ENCODE measurements around the gene NNAT. TPM values are rescaled to one million over a fixed set of nuclear protein-coding genes. Genes with fewer than 3 reads are reported as not detected.

The NNAT gene
- total RNA-seq, 1 experiment from 2014 or later = not detected

DNA sequence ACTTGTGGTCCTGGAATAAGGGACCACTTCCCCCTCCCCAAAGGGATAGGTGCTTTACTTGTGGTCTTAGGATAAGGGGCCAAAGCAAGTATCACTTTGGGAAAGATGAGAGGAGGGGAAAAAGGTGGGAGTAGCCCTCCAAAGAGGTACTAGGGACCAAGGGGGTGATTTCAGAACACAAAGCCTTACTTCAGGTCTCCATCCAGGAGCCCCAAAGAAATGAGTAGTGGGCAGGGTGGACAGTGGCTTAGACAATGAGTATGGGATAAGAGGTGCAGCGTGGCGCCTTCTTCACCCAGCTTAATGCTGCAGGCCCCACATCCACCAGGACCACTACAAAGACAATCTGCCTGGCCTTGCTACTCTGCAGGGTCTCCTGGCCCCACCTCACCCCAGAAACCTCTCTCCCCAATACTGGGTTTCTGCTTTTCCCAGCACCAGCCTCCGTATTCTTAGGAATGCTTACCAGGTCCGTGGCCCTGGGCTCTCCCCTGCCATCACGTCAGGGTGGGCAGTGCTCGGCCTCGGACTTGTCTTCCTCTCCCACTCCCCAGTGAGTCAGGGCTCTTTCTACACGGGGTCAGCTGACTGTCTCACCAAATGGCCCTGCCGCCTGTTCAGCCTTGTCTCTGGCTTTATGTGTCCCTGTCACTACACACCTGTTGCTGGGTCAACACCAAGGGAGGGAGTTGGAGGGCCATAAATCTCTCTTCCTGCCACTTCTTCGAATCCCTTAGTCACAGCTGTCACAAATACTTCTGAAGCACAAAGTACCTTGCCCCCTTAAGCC, 3.1 kb downstream of the NNAT start:
- DNase-seq (ENCODE audit: low read depth) = no peak

DNA sequence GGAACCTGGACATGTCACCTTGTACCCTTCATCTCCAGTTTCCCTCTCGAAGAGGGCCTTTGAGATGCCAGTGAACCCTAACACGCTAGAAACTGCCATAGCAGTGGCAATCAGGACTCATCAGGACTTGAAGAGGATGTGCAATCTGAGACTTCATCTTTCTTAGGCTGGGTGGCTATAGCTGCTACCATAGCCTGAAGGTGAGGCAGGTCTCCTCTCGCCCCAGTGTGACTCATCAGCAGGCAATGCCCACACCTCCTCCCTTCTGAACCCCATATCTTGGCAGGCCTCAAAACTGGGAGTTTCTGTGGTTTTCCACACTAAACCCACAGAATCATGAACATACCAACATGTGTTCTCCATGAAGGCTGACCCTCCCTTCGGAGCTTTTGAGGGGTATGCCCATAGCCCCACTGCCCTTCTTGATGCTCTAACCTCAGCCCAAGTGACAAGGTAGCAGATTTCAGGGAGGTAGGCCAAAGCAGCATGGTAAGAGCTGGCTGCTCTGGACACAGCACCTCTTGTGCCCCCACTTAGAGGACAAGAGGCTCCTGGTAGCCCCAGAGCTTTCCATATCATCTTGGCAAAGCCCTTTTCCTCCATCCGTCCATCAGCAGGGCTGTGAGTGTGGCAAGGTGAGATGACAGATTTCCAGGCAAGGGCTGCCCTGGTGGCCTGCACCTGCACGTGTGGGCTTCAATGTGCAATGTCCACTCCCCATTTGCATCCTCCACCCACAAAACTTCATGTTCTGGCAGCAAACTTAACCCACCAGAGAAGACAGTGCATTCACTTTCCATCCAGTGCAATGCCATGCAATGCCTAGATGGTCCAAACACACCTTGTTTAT, 4.0 kb downstream of the NNAT start:
- DNase-seq (ENCODE audit: low read depth) = peak; percentile 93

DNA sequence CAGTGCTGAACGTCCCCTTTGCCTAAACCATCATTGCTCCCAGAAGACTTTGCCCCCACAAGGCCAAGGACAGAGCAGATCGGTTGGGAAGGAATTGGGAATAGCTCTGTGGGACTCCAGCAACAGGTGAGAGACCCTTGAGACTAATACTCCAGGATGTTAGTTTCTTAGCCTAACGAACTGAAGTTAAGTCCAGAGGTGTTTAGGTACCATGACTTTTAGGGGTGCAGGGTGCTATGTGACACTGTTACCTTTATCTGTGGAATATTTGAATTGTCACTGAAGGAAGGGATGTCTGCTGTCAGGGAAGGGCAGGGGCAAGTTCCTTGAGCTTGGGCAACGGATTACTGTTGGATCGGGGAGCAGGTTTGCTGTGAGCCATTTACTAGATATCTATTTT, 4.8 kb downstream of the NNAT start:
- no peak for DNase-seq (ENCODE audit: low read depth)

DNA sequence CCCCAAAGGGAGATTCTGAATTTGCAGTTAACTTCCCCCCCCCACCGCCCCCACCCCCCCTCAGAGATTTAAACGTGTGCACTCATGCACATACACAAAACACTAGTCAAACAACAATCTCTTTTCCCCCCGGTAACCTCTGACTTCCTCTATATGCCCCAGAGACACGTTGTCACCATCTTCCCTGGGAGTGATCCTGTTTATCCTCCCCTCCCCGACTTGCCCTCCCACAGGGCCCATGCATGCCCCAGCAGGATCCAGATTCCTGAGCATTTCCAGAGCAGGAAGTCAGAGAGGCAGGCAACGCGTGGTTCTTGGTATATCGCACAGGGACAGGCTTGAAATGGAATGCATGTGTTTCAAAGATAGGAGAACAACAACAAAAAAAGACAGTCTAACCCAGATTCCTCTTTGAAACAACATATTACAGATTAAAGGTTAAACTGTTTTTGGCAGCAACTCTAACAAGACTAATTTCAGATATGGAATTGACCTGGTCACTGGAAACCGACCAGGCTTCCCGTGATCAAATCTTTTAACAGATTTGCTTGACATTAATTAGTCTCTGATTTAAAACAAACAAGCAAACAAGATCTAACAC, 5.3 kb downstream of the NNAT start:
- peak; percentile 69 for DNase-seq (ENCODE audit: low read depth)

DNA sequence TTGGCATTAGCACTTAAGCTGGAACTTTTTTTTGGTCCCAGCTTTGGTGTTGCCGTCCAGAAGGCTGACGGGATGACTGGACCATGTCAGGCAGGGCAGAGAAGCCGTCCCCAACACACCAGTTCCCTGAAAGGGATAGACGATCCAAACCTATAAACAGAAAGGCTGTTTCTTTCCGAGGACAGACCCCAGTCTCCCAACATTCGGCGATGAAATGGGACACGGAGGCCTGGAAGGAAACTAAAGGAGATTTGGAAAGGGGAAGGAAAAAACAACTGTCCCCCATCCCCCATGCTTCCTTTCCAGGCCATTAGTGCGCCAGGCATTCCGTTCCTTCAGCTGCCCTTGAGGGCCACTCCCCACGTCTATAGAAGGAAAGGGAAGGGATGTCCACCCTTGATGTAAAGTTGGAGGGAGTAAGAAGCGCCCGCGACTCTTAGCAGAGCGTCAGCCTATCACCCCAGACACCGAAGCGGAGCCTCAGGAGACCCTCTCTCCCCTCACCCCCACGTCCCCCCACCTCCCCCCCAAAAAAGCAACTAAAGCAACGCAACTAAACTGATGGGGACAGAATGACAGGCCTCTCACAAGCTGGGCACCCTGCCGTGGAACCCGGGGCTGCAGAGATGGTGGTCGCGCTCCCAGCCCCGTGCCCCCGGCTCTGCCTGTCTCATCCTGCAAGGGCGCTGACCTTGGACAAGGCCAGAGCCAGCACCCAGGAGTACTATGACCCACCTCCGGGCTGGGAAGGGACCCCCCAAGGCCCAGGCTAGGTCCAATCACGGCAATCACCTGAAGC, 6.0 kb downstream of the NNAT start:
- peak; percentile 50 for DNase-seq (ENCODE audit: low read depth)

DNA sequence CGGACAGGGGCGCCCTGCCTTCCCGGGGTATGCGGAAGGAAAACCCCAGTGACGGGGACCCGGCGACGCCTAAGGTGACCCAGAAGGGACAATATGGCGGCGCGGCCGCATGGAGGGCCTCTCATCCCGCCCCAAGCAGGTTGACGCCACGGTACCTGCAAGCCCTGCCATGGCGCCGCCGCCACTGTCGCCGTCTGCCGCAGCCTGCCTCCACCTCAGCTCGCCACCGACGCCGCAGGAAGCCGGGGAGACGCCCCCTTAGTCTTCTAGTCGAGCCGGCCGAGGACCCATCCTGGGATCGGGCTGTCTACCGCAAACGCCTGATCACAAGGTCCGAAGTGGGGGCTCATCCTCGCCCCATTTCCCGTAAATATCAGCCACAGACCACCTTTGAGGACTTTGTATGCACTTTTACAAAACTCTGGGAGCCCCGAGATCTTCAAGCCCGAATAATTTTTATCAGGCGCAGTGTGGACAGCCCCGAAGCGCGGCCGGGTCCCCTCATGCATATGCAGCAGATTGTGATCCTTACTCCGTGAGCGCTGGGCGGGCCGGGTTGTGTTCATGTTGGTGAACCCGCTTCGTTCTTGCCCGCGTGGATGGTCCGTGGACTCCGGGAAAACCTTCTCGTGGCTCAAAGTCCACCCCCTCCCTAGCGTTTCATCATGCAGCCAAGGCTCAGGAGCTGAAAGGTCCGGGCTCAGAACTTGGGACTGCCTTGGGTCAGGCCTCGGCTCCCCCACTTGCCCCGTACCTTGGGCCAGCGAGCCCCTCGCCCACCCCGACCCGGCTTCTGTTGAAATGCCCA, 6.8 kb downstream of the NNAT start, which contains the start of gene BLCAP:
BLCAP (minus strand) TSS at position 239 of the 808 bp plus-strand sequence. CDS start 8,702 bp downstream, outside the sequence.
- DNase-seq (ENCODE audit: low read depth) = peak; percentile 91

DNA sequence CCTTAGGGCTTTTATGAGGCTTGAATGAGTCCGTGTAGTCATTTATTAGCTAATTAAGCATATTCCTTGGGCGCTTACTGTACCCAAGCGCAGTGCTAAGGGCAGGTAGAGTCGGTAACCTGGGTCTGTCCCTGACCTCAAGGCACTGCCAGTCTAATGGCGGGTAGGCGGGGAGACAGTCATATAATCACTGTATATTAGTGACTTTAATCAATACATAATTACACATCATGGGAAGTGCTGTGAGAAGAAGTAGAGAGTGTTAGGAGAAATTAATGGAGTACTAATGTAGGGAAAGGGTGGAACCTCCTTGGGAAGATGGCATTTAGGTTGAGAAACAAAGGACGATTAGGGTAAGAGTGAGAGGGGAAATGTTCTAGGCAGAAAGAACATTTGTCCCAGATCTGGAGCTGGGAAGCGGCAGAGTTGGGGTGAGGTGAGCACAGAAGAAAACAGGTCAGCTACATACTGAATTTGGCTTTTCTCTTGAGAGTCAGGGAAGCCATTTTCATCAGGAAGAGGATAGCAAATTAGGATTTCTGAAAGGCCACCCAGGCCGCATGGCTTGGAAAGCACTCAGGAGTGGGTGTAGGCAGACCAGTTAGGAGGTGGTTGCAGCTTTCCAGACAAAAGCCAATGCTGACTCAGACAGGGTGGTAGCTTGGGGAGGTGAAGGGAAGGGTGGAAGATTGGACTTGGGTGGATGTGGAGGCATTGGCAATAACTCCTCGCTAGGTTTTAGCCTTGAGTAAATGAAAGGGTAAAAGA, 7.6 kb downstream of the NNAT start:
- DNase-seq (ENCODE audit: low read depth) = no peak

DNA sequence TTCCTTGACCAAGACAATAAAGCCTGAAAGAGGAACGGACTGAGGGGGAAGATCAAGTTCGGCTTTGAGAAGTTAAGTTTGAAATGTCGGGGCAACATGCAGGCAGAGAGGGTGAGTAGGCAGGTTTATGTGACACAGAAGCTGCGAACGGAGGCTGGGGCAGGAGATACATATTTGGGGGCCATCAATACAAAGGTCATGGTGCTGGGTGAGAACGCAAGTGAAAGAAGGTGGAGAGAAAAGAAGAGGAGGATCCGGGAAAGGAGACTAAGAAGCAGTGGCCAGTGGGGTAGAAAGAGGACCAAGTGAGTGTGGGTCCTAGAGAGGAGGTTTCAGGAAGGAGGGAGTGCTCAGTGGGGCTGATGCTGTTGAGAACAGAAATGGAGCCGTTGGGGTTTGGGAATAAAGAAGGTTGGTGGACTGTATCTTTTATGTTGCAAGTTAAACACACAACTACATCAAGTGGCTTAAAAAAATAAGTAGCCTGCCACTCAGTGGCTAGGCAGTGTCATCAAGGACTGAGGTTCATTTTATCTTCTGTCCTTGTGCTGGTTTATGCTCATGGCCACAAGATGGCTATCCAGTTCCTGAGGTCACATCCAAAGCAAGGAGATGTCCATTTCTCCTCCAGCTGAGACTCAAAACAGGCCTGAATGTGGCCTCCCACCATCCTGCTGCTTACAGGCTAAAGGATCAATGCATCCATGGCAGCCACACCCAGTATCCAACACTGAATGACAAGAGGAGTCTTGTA, 8.3 kb downstream of the NNAT start:
- DNase-seq (ENCODE audit: low read depth) = peak; percentile 50

DNA sequence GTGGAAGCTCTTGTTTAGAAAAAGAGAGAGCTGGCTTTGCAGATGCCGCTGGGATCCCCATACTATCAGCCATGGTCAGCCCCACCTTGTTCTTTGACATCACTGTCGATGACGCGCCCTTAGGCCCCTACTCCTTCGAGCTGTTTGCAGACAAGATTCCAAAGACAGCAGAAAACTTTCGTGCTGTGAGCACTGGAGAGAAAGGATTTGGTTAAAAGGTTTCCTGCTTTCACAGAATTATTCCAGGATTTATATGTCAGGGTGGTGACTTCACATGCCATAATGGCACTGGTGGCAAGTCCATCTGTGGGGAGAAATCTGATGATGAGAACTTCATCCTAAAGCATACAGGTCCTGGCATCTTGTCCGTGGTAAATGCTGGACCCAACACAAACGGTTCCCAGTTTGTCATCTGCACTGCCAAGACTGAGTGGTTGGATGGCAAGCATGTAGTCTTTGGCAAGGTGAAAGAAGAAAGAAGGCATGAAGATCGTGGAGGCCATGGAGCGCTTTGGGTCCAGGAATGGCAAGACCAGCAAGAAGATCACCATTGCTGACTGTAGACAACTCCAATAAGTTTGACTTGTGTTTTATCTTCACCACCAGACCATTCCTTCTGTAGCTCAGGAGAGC, 9.0 kb downstream of the NNAT start:
- DNase-seq (ENCODE audit: low read depth) = no peak

DNA sequence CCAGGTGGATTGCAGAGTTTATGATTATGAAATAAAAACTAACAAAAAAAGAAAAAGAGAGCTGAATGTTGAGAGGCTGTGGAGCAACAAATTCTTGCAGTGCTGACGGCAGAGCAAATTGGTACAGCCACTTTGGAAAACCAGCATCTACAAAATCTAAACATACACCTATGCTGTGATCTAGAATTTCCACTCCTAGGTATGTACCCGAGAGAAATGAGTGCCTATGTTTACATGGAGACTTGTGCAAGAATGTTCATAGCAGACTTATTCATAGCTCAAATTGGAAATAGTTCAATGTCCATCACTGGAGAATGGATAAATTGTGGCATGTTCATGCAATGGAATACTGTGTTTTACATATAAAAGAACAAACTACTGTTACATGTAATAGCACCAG, 9.6 kb downstream of the NNAT start:
- DNase-seq (ENCODE audit: low read depth) = no peak

DNA sequence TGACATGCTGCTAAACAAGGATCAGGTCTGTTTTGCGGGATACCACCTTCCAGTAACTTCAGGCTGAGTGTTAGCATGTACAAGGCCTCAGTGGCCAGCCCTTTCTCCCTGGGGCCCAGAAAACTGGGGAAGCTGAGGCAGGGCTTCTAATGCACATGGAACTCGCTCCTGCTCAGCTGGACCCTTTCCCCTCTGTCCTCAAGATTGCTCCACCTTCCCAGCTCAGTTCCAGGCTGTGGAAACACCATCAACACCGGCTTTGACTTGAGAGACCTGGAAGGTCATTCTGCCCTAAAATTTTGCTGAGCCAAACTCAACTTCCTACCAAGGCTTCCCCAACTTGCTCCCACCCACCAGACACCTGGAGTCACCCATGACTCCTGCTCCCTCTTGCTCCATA, 10.8 kb downstream of the NNAT start:
- DNase-seq (ENCODE audit: low read depth) = no peak

DNA sequence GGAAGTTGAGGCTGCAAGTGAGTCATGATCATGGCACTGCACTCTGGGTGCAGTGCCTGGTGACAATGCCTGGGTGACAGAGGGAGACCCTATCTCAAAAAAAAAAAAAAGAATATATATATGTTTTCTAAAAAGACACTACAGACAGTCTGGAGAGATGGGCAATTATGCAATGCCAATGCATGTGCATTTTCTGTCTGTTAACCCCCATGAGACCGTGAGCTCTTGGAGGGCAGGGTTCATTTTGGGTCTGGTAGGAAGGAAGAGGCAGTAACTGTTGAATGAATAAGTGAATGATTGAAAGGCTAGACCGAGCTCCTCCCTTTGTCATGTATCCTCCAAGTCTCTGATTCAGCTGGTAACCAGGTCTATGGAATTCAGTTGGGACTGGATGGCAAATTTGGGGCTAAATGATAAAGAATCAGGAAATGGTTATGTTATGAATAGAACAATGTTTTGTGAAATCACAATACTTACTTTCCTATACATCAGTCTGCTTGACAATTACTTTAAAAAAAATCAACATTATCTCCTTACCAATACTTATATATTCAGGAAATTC, 12.2 kb downstream of the NNAT start:
- DNase-seq (ENCODE audit: low read depth) = no peak

DNA sequence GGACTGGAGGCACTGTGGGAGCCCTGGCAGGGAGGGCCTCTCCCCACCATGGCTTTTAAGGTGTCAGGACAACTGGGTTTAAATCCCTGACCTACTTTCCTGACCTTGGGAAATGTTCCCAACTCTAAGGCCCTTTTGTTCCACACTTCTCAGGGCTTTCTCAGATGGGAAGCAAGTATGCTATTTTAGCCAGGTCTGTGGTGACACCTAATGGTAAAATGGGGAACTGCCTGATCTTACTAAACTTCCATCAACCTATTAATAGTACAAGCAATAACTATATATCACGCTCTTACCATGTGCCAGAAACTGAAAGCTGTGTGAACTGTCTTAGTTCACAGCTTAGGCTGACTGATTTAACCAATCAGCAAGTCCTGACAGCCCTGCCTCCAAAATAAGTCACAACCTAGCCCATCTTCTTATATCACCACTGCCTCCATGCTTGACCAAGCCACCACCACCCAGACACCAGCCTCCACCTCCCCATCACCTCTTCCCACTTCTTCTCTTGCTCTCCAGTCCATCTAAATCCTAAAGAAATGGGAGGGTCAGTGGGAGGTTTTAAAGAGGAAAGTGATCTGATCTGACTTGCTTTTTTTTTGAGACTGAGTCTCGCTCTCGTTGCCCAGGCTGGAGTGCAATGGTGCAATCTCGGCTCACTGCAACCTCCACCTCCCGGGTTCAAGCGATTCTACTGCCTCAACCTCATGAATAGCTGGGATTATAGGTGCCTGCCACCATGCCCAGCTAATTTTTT, 13.5 kb downstream of the NNAT start:
- peak; percentile 83 for DNase-seq (ENCODE audit: low read depth)

DNA sequence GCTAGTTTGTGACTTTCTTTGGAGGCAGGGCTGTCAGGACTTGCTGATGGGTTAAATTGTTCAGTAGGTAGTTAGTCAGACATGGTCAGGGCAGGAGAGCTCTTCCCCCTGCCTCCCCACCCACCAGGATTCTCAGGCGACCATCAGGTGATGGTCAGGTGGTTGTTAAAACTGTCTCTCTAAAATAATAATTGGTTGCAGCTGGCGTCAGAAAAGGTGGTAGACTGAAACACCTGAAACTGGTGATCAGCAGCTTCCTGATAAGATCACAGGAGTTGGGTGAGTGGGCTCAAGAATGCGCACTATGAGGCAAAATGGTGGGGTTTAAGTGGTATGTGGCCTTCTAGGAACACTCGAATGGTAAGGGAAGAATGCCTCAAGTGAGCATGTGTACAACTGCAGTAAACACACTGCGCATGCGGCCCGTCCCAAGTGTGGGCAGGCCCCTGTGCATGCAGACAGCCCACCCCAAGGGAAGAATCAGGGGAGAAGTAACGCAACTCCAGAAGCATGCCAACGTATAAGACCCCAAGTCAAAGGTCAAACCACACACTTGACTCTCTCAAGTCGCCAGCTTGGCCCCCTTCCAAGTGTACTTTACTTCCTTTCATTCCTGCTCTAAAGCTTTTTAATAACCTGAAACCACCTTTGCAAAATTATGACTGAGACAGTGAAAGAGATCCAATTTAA, 14.5 kb downstream of the NNAT start:
- DNase-seq (ENCODE audit: low read depth) = no peak

DNA sequence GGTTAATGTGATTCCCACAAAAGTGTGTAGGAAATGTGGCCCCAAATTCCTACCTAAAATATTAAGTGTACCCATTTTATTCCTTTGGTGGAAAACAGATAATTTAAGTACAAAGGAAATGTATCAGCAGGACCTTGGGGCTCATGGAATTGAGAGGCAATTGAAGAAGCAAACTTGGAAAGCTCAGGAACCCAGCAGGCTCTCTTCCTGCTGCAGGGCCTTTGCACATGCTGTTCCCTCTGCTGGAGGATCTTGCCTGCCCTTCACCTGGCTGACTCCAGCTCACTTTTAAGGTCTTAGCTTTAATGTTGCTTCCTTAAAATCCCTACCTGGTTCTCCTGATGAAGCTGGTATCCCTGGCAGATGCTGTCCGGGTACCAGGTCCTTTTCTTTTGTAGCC, 16.5 kb downstream of the NNAT start:
- no peak for DNase-seq (ENCODE audit: low read depth)

DNA sequence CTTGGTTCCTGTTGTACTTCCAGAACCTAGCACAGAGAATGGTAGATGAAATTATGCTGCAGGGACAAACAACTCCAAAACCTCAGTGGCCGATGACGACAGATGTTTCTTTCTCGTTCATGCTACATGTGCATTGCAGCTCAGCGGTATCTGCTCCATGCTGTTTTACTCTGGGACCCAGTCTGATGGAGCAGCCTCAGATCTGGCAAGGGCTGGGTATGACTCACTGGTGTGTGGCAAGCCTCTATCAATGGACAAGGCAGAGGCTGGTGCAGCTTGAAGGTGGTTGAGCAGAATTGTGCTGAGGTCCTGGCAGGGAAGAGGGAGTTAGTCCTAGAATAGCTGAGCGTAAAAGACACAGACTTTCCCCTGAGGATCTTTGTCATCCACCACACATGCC, 17.0 kb downstream of the NNAT start:
- DNase-seq (ENCODE audit: low read depth) = peak; percentile 85

DNA sequence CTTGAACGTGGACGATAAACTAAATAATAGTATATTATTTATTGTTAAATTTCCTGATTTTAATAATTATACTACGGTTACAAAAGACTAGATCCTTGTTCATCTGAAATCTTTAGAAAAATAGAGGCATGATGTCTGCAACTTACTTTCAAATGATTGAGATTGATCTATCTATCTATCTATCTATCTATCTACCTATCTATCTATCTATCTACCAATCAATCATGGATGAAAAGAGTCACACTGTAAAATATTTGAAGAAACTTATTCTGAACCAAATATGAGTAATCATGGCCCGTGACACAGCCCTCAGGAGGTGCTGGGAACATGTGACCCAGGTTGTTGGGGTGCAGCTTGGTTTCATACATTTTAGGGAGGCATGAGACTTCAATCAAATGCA, 18.4 kb downstream of the NNAT start:
- no peak for DNase-seq (ENCODE audit: low read depth)
